SKM-1 (cell line): Measurements from ENCODE around the gene GPANK1.

Source experiments
- DNase-seq: peaks from one replicate; lab custom pipeline; 2025; ENCODE audit not compliant: unreplicated experiment; lab: John Stamatoyannopoulos, UW

The GPANK1 gene

GRCh38 chr6:31691564-31692108 lies 26.8 kb upstream of the GPANK1 start:
- no peak for DNase-seq

- no peak for DNase-seq
Observed at GRCh38 chr6:31691078-31691463, 26.3 kb upstream of the GPANK1 start.

- no peak for DNase-seq
Observed at GRCh38 chr6:31690231-31691077, 25.7 kb upstream of the GPANK1 start.

GRCh38 chr6:31689249-31690110 lies 24.7 kb upstream of the GPANK1 start:
- no peak for DNase-seq

GRCh38 chr6:31687860-31688693 lies 23.3 kb upstream of the GPANK1 start:
- no peak for DNase-seq

- DNase-seq = no peak
Observed at GRCh38 chr6:31687321-31687720, 22.5 kb upstream of the GPANK1 start.

GRCh38 chr6:31686483-31686882 lies 21.7 kb upstream of the GPANK1 start:
- DNase-seq = no peak

GRCh38 chr6:31683591-31683990 lies 18.8 kb upstream of the GPANK1 start:
- no peak for DNase-seq

- DNase-seq = no peak
Observed at GRCh38 chr6:31681135-31681671, 16.4 kb upstream of the GPANK1 start.

- DNase-seq = peak; percentile 49
Observed at GRCh38 chr6:31680226-31681134, 15.7 kb upstream of the GPANK1 start, which contains the start of gene LY6G5C. Gene LY6G5C (minus strand): TSS chr6:31681067. CDS start chr6:31680373, 694 bp downstream.

- no peak for DNase-seq
Observed at GRCh38 chr6:31677955-31678354, 13.2 kb upstream of the GPANK1 start.

- DNase-seq = no peak
Observed at GRCh38 chr6:31676904-31677303, 12.1 kb upstream of the GPANK1 start.

- DNase-seq = no peak
Observed at GRCh38 chr6:31676322-31676903, 11.6 kb upstream of the GPANK1 start.

- DNase-seq = no peak
Observed at GRCh38 chr6:31669676-31670075, 4.9 kb upstream of the GPANK1 start, which contains the start of gene LY6G5B. Gene LY6G5B (plus strand): TSS chr6:31669976. CDS start chr6:31670951, 975 bp downstream.

GRCh38 chr6:31666337-31666965 lies 1.7 kb upstream of the GPANK1 start:
- no peak for DNase-seq

- peak; percentile 97 for DNase-seq
Observed at GRCh38 chr6:31665501-31666336, 922 bp upstream of the GPANK1 start, which contains the start of gene CSNK2B. Gene CSNK2B (plus strand): TSS chr6:31666080. CDS start chr6:31666832, 752 bp downstream.

- DNase-seq = no peak
Observed at GRCh38 chr6:31663961-31664789, 622 bp downstream of the GPANK1 start.
